NCI-H146 treated with DMSO at 0.1 percent for 48 hours (cell line): ENCODE results near the gene EXOG.

Experiments used
- DNase-seq: peaks from one replicate; lab custom pipeline; 2025; ENCODE audit not compliant: unreplicated experiment; lab: John Stamatoyannopoulos, UW

The EXOG gene, protein sequence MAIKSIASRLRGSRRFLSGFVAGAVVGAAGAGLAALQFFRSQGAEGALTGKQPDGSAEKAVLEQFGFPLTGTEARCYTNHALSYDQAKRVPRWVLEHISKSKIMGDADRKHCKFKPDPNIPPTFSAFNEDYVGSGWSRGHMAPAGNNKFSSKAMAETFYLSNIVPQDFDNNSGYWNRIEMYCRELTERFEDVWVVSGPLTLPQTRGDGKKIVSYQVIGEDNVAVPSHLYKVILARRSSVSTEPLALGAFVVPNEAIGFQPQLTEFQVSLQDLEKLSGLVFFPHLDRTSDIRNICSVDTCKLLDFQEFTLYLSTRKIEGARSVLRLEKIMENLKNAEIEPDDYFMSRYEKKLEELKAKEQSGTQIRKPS

DNA sequence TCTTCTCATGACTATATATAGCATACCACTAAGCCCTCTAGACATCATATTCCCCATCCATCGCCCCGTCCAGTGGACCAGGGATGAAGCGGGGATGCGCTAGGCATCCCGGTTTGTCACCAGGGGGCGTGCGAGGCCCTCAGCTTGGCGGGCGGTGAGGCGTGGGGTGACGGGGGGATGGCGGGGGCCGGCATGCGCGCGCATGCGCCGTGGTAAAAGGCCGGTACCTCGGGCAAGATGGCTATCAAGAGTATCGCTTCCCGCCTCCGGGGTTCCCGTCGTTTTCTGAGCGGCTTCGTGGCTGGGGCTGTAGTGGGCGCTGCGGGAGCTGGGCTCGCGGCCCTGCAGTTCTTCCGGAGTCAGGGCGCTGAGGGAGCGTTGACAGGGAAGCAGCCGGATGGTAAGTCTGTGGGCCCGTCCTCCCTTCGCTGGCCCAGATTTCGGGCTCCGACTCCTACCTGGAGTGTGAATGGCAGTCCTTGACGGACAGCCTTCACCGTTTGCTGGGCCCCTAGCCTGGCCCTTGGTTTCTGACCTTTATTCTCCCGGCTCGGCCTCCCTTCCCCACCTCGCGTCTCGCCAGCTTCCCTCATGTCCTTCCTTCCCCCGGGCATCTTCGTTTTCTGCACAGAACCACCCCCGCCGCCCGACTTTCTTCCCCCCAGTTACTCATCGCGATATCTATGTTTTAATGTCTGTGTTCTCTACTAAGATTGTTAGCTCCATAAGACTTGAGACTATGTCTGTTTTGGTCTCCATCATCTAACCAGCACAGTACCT is at the start of gene EXOG:
EXOG (plus strand) TSS at position 210 of the 780 bp plus-strand sequence; CDS start at position 238, 28 bp downstream.
- DNase-seq, result peak; percentile 71

DNA sequence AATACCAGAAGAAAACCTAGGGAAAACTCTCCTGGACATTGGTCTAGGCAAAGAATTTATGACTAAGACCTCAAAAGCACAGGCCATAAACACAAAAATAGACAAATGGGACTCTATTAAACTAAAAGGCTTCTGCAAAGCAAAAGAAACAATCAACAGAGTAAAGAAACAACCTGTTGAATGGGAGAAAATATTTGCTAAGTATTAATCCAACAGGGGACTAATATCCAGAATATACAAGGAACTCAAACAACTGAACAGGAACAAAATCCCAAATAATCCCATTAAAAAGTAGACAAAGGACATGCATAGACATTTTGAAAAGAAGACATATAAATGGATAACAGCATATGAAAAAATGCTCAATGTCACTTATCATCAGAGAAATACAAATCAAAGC is 49.3 kb upstream of the EXOG start:
- DNase-seq, result no peak

DNA sequence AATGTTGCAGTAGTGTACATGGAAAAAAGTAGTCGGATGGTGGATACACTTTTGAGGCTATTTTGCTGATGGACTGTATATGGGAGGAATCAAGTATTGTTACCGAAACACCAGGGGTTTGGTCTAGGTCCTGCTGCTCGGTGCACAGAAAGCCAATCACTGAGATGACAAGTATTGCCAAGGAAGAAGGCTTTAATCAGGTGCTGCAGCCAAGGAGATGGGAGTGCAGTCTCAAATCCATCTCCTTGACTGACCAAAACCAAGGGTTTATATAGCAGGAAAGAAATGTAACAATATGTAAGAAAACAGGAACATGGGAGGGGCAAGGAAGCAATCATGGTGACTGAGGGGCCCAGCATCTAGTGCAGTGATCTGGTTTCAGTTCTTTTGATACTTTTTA is 45.3 kb upstream of the EXOG start:
- no peak for DNase-seq

DNA sequence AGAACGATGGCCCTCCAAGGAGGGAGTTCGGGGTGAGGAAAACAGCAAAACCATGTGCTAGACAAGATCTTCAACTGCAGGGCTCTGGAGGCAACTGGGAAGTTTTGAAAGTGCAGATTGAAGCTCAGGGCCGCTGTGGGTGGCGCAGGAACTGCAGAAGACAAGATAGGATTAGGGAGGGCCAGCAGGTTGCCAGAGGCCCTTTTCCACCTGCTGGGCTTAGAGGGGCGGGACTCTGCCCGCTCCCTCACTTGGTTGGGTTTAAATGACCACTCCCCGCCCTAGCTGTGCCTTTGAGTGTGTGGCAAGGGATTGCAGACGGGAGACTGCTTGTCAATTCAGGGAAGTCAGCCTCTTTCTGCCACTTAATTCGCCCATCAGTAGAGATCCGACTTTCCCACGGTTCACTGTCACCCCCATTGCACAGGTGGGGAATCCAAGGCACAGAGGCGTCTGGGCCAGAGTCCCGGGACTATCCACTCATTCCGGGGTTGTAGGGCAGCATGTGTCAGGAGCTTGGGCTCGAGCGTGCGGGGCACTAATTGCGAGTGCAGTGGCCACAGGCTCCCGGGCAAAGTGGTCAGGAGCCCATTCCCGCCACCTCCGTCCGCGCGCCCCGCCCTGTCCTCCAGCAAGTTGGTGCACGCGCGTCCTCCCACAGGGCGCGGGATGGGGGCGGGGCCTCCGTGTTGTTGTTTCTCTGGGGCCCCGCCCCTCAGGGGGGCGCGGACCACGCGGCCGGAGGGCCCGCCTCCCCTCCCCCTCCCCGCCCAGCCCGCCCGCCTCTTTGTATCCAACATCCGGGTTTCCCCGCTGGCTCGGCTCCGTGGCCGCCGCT is 42.8 kb upstream of the EXOG start, which contains the start of gene ACVR2B:
ACVR2B (plus strand) TSS at position 816 of the 838 bp plus-strand sequence. CDS start 433 bp downstream, outside the sequence.
- DNase-seq, result peak; percentile 59

DNA sequence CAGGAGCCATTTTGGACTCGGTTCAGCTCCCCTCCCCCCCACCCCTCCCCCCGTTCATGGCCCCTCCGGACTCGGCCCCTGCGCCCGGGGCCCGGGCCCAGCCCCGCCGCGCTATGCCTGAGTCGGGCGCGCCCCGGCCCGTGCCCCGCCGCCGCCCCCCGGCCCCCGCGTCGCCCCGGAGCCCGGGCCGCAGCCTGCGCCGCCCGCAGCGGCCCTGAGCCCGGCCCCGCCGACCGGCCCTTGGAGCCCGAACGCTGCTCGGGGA is 42.3 kb upstream of the EXOG start:
- DNase-seq, result no peak

DNA sequence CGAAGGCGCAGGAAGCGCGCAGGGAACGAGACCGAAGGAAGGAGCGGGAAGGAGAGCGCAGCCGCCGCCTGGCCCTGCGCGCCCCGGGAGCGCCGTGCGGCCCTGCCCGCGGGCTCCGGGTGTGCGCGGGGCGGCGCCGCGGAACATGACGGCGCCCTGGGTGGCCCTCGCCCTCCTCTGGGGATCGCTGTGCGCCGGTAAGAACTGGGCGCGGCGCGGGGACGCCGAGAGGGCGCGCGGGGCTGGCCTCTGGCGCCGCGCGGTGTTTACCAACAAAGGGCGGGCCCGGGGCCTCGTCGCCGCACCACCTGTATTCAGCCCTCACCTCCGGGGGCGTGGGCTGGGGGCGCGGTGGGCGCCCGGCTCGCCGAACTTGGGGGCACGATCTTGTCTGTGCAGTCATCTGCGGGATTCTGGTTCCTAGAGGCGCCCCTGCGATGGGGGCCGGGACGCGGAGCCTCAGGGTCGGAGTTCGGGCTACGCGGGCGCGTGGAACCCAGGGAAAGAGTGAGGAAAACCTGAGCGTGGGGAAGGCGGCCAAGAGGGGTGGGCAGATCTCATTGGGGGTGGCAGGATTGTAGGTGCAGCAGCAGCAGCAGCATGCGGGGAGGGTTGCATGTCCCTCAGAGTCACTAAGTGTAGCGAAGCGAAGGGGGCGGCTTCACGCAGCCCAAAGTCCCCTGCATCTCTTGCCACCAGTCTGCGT is 41.8 kb upstream of the EXOG start:
- no peak for DNase-seq

DNA sequence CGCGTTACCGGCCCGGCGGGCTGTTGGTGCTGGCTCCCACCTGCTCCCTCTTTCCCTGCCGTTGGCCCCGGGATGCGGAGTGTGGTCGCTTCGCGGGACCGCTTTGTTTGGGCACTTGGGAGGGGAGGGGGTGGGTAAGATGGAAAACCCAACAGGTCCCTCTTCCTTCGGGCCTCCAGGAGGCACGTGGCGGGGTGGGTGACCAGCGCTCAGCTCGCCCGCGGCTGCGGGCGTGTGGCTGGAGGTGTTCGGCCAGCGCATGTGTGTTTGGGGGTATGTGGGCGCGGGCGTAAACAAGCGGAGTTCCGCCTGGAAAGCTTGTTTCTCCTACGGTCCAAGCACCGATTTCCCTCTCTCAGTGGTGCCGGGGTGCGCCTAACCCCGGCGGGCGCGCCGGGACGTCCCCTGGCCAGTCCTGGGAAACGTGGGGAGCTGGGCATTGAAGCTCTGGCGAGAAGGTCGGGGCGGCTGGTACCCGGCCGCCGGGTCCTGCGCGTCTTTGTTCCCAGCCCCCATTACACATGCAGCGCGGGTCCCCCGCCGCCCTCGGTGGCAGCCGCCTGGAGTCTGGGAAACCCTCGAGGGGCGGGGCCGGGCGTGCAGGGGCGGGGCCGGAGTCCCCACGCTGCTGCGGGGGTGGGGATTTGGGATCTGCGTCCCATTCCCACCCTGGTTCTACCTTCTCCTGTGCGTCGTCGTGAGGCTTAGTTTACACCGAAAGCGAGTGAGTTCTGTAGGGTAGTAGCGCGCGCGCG is 41.1 kb upstream of the EXOG start:
- DNase-seq, result peak; percentile 45

DNA sequence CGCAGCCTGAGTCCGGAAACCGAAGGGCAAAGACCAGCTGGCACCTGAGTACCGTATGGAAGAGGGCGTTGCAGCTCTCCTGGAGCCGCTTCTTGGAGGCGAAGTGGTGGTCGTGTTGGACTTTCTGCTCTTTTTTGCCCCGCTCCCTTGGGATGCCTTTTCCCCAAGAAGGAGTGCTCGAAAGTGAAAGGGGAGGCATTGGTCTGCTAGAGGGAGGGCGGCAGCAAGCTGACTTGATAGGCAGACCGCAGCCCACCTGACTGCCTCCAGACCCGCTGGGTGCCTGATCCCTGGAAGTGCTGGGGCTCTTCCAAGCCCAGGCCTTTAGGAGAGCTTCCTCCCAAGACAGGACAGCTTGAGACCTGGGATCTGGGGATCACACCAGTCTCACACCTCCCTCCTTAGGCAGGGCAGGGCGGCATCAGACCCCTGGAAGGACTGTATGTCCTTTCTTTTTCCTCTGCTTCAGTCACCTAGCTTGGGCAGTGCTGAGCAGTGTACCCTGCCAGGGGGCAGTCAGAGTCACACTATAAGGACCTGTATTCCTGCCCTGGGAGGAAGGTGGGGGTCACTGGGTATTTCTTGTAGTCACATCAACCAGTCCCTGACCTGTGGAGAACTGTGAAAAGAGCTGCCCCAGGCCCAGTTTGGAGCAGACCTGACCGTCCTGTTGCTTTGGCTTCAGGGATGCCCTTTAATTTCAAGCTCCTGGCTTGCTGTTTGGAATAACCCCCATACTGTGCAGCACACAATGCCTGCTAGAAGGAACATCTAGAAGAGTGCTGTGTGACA is 40.3 kb upstream of the EXOG start:
- DNase-seq, result no peak

DNA sequence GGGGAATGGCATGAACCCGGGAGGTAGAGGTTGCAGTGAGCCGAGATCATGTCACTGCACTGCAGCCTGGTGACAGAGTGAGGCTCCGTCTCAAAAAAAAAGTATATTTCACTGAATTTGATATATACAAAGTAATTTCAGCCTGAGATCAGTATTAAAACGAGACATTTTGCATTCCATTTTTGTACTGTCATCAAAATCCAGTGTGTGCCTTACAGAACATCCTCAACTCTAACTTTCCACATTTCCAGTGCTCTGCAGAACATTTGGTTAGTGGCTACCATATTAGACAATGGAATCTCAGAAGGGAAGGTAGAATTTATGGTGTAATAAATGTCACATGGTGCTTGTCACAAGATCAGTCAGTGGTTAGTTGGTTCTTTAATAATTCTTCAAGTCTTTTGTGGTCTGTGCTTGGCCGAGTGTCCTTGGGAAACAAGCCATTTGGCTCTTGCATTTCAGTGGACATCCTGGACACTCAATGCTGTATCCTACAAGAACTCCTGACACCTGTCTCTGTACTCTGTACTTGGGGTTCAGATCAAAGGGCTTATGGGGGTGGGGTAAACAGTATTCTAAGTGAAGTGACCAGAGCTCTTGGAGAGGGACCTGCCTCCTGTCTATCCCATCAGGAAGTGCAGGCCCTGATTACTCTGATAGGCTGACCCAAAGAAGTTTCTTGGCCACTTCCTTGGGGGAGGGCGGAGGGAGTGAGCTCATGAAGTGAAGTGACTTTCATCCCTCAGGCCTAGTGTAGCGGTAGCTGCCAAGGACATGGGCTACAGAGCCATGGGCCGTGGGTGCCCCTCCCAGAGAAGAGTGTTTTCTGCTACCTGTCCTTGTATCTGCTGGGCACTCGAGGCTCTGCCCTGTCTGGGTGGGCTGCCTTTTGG is 38.8 kb upstream of the EXOG start:
- DNase-seq, result no peak

DNA sequence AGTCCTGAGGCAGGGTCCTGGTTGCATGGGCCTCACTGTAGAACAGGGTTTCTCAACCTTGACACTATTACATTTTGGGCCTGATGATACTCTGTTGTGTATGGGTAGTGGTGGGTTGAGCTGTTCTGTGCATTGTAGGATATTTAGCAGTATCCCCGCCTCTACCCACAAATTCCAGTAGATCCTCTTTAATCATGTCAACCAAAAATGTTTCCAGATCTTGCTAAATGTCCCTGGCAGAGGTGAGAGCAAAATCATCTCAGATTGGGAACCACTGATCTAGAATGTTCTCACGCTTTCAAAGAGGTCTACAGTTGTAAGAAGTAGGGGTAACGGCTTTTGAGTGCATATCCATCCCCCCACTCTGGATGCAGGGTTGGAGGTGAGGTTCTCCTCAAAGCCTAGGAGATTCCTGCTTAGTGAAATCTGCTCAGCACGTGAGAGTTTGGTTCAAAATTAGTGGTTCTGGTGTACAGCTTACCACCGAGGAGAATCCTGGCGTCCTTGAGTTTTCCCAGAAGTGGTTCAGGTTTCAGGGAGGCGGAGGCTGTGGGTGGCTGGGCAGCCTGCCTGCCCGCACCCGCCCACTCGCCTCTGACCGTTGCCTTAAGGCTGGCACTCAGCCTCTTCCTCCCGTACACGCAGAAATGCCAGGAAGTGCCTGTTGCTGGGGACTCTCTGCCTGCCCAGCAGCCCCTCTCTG is 37.2 kb upstream of the EXOG start:
- no peak for DNase-seq

DNA sequence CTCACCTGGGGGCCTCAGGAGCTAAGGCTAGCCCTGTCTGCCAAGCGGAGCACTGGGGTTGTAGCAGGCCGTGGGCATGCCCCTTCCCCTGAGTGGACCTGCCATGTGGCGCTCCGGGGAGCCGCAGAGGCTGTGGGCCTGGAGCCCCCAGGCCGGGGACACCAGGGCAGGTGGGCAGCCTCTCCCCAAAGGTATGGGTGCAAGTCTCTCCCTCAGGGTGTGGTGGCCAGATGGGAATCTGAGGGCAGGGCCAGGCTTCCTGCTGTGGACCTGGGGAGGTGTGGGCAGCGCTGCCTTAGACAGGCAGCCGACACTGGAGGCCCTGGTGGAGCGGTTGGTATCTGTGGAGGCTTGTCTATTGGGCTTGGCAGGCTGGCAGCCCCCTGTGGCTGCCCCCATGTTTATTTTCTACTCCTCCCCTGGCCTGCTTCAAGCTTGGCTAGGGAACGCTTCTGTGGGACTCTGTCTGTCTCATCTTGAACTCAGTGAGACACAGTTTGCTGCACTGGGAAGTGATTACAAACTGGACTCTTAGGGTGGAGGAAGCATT is 36.6 kb upstream of the EXOG start:
- DNase-seq, result no peak

DNA sequence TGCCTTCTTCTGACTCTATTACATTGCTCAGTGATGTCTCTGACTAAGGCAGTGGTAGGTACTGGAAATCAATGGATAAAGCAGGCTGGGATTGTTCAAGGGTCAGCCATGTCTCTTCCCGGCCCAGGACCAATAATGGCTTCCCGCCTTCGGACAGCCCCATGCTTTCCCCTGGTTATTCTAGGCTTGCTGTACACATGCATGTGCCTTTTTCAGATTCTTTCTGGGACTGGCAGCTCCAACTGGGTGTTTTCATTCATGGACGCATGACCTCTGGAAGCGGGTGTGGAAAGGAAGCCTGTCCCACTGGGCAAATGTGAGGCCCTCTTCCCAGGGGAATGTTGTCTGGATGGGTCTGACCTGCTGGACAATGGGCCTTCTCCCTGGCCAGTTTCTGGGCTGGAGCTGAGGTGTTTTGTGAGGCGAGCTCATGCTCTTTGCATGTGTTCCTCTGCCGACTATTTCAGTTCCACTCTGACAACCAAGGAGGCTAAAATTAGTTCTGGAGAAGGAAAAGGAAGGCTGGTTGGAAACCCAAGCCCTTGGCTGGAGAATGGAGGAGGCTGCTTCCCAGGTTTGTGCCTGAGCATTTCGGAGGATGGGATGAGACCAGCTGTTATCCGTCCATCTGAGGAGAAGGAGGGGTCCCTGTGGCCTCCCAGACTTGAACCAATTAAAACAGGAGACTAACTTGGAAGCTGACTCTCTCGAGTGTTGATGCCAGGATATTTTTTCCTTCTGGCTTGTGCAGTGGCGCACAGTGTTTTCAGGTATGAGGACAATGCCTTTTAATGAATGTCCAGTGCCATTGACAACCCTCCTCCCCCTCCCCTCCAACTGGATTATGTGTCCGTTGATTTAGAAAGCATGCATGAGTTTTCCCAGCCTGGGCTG is 35.5 kb upstream of the EXOG start:
- DNase-seq, result no peak

DNA sequence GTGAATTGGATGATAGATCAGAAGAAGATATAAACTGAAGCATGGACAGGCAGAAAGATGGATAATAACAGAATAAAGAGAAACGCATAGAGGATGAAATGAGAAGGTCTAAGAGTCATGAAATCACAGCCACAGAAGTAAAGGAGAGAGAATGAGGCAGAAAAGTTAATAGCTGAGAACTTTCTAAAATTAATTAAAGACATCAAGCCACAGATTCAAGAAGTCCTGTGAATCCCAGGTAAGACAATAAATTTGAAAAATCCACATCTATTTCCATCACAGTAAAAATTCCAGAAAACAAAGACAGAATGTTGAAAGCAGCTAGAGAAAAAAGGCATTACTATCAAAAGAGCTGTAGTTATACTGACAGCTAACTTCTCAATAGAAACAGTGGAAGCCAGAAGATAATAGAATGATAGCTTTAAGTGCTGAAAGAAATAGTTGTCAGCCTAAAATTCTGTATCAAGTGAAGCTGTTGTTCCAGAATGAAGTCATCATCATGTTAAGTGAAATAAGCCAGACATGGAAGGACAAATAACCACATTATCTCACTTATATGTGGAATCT is 30.5 kb upstream of the EXOG start:
- no peak for DNase-seq

DNA sequence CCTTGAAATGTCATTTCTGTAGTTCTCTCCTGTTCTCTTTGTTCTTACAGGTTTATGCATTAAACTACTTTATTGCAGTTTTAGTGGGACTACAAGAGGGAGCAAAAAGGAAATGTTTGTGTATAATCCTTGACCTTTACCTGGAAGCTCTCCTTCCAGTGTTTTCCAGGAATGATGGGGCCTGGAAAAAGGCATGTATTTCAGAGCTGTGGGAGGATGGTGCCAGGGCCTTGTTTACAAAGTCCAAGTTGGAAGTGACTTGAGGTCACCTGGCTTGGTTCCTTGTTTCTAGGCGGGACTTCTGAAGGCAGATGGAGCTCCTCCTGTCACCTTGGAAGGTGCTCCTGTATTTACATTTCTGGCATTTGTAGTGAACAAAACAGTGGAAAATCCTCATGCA is 27.4 kb upstream of the EXOG start:
- DNase-seq, result no peak

DNA sequence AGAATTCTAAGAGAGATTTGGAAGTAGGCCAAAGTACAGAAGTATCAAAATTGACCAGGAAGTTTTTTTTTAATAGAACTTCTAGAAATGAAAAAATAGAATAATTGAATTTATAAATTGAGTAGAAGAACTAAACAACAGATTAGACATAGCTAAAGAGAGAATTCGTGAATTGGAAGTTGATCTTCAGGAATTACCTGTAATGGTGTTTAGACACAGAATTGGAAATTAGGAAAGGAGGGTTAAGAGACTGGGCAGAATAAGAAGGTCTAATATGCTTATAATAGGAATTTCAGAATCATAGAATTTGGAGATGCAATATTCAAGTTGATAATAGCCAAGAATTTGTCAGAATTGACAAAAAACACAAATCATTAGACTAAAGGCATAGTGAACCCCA is 26.3 kb upstream of the EXOG start:
- no peak for DNase-seq

DNA sequence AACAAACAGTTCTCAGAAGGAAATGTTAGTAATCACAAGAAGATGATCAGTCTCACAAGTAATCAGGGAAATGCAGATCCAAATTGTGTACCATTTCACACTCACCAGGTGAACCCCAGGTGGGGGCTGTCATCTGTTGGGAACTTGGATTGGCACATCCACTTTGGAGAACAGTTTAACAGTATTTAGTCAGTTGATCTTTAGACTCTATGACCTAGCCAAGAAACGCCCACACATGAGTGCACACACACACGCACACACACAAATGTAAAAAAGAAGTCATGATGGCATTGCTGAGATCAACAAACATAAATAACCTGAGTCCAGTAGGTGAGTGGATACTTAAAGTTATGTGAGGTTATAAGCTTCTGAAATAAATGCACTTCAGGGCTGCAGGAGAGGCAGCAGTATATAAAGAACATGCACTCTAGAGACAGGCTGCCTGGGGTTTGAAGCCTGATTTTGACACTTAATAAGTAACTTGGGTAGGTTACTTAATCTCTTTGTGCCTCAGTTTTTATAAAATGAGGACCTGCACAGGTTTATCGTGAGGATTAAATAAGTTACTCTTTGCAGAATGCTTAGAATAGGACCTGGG is 24.8 kb upstream of the EXOG start:
- DNase-seq, result no peak
